ENCODE data around the gene RORC.

RORC gene

GRCh38 chr1:151803164-151803563 lies 28.4 kb downstream of the RORC start:
- H3K27me3 ChIP-seq (replicated peaks; ENCODE audit: control insufficient read depth, insufficient read depth, low read length): no peaks in the 10 kb centered on the region; the same call in none of the 2 replicates
- no peak for TF ChIP-seq CTCF (IDR thresholded peaks at IDR 0.05; ENCODE audit: insufficient read depth, low read length, poor library complexity, severe bottlenecking)
- H3K4me3 ChIP-seq (replicated peaks; ENCODE audit: low read depth, low read length): no peak overlapping the region
- DNase-seq (ENCODE audit: extremely low read depth, insufficient read length): no peak
- H3K36me3 ChIP-seq (ENCODE audit: control insufficient read depth, insufficient read depth, low read length): no peaks in the 10 kb centered on the region

DNA sequence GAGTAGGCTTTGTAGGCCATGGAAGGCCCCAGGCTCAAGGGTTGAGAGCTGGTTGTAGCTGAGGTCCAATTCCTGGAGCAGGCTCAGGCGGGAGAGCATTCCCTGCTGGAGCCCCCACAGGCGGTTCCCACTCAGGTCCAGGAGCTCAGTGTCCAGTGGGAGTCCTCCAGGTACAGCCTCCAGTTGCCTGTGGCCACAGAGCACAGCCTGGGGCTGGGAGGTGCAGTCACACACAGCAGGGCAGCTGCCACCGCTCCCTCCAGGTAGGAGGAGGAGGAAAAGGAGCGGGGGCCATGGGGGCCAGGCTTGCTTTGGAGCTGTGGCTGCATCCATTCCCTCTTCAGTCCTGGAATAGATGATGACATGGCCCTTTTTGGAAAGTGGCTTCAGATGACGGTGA lies 29.2 kb downstream of the RORC start:
- no peak overlapping the region for H3K4me3 ChIP-seq (replicated peaks; ENCODE audit: low read depth, low read length)
- H3K36me3 ChIP-seq (ENCODE audit: control insufficient read depth, insufficient read depth, low read length): no peaks in the 10 kb centered on the region
- no peaks in the 10 kb centered on the region; the same call in none of the 2 replicates for H3K27me3 ChIP-seq (replicated peaks; ENCODE audit: control insufficient read depth, insufficient read depth, low read length)
- TF ChIP-seq CTCF (IDR thresholded peaks at IDR 0.05; ENCODE audit: insufficient read depth, low read length, poor library complexity, severe bottlenecking): no peak
- DNase-seq (ENCODE audit: extremely low read depth, insufficient read length): no peak

DNA sequence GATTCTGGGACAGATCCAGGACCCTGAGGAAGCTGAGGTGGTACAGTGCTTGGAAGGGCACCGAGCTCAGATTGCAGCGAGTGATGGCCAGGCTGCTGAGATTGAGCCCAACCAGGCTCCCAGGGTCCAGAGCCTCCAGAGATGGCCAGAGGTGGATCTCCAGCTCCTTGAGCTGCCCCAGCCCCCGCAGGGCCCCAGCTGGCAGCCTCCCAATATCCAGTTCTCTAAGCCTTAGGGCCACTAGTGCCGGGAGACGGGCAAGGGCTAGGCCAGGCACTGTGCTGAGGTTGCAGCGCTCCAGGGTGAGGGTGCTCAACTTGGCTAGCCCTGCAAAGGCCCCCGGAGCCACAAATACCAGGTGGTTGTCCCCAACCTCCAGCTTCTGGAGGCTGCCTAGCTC lies 29.8 kb downstream of the RORC start:
- H3K36me3 ChIP-seq (ENCODE audit: control insufficient read depth, insufficient read depth, low read length): no peaks in the 10 kb centered on the region
- H3K27me3 ChIP-seq (replicated peaks; ENCODE audit: control insufficient read depth, insufficient read depth, low read length): no peaks in the 10 kb centered on the region; the same call in none of the 2 replicates
- DNase-seq (ENCODE audit: extremely low read depth, insufficient read length): no peak
- TF ChIP-seq CTCF (IDR thresholded peaks at IDR 0.05; ENCODE audit: insufficient read depth, low read length, poor library complexity, severe bottlenecking): no peak
- H3K4me3 ChIP-seq (replicated peaks; ENCODE audit: low read depth, low read length): no peak overlapping the region

DNA sequence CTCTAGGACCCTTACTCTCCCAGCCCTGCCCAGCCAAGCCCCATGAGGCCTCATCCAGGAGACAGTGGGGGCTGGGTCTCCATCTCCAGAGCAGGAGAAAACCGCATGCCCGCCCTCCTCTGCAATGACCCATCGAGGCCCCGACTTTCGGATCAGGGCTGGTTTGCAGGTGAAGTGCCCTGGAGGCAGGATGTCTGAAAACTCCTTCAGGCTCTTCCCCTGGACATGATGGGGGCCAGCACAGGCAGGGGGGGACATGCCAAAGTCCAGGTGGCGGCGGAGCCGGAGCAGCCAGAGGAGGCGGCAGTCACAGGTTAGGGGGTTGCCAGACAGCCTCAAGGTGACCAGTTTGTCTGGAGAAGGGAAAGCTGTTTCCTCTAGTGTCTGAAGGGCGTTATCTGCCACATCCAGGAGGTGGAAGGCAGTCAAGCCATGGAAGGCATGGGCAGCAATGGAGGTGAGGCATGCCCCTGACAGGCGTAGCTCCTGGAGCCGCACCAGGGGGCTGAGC lies 30.2 kb downstream of the RORC start:
- Histone ChIP-seq H3K4me3 (replicated peaks; ENCODE audit: low read depth, low read length) (no peak overlapping the region), H3K36me3 (ENCODE audit: control insufficient read depth, insufficient read depth, low read length) (no peaks in the 10 kb centered on the region), H3K27me3 (replicated peaks; ENCODE audit: control insufficient read depth, insufficient read depth, low read length) (no peaks in the 10 kb centered on the region; the same call in none of the 2 replicates)
- TF ChIP-seq CTCF (IDR thresholded peaks at IDR 0.05; ENCODE audit: insufficient read depth, low read length, poor library complexity, severe bottlenecking): no peak
- no peak for DNase-seq (ENCODE audit: extremely low read depth, insufficient read length)

- no peaks in the 10 kb centered on the region for H3K36me3 ChIP-seq (ENCODE audit: control insufficient read depth, insufficient read depth, low read length)
- TF ChIP-seq CTCF (IDR thresholded peaks at IDR 0.05; ENCODE audit: insufficient read depth, low read length, poor library complexity, severe bottlenecking): no peak
- no peak for DNase-seq (ENCODE audit: extremely low read depth, insufficient read length)
- H3K27me3 ChIP-seq (replicated peaks; ENCODE audit: control insufficient read depth, insufficient read depth, low read length): no peaks in the 10 kb centered on the region; the same call in 1 of the 2 replicates
- no peak overlapping the region for H3K4me3 ChIP-seq (replicated peaks; ENCODE audit: low read depth, low read length)
Observed at GRCh38 chr1:151800830-151801229, 30.8 kb downstream of the RORC start.
